AG09319 (cell line): Measurements from ENCODE around the gene RSPH1.

Experiments used
- DNase-seq: peaks from one replicate; pipeline ENCODE4 v3.0.0-alpha.2; 2010; ENCODE audit warnings: low read depth; ENCODE audit errors: extremely low read depth
- TF ChIP-seq, protein P1 (sequence below): IDR thresholded peaks from 2 replicates; pipeline ENCODE4 v1.5.1; 2011; ENCODE audit warnings: low read depth, mild to moderate bottlenecking, inconsistent platforms, low read length, moderate library complexity

Gene RSPH1

GRCh38 chr21:42520628-42521253 is 24.7 kb upstream of the RSPH1 start:
- TF ChIP-seq, protein P1, sequence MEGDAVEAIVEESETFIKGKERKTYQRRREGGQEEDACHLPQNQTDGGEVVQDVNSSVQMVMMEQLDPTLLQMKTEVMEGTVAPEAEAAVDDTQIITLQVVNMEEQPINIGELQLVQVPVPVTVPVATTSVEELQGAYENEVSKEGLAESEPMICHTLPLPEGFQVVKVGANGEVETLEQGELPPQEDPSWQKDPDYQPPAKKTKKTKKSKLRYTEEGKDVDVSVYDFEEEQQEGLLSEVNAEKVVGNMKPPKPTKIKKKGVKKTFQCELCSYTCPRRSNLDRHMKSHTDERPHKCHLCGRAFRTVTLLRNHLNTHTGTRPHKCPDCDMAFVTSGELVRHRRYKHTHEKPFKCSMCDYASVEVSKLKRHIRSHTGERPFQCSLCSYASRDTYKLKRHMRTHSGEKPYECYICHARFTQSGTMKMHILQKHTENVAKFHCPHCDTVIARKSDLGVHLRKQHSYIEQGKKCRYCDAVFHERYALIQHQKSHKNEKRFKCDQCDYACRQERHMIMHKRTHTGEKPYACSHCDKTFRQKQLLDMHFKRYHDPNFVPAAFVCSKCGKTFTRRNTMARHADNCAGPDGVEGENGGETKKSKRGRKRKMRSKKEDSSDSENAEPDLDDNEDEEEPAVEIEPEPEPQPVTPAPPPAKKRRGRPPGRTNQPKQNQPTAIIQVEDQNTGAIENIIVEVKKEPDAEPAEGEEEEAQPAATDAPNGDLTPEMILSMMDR: no peak
- DNase-seq: no peak

GRCh38 chr21:42518626-42519025 is 22.6 kb upstream of the RSPH1 start:
- DNase-seq: no peak
- TF ChIP-seq, protein P1: no peak

GRCh38 chr21:42518215-42518614 is 22.2 kb upstream of the RSPH1 start:
- TF ChIP-seq, protein P1: no peak

GRCh38 chr21:42515708-42516502 is 19.9 kb upstream of the RSPH1 start:
- DNase-seq: no peak
- TF ChIP-seq, protein P1: no peak

More at GRCh38 chr21:42518215-42518614, 22.2 kb upstream of the RSPH1 start:
- no peak for DNase-seq

DNA sequence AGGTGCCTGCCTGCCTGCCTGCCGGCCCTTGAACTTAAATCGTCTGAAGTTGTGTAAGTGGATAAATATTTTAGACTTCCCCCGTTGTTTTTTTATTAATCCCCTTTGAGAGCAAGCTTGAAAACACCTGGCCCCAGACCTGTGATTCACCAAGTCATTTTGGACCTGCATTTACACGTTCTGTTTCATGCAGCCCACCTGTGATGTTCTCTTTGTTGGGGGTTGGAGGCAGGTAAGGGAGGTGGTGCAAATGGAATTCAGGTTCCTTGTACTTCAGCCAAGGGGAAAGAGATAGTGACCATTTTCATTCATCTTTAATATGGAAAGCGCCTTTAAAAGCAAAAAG is 18.8 kb upstream of the RSPH1 start:
- DNase-seq: no peak
- TF ChIP-seq, protein P1: no peak

DNA sequence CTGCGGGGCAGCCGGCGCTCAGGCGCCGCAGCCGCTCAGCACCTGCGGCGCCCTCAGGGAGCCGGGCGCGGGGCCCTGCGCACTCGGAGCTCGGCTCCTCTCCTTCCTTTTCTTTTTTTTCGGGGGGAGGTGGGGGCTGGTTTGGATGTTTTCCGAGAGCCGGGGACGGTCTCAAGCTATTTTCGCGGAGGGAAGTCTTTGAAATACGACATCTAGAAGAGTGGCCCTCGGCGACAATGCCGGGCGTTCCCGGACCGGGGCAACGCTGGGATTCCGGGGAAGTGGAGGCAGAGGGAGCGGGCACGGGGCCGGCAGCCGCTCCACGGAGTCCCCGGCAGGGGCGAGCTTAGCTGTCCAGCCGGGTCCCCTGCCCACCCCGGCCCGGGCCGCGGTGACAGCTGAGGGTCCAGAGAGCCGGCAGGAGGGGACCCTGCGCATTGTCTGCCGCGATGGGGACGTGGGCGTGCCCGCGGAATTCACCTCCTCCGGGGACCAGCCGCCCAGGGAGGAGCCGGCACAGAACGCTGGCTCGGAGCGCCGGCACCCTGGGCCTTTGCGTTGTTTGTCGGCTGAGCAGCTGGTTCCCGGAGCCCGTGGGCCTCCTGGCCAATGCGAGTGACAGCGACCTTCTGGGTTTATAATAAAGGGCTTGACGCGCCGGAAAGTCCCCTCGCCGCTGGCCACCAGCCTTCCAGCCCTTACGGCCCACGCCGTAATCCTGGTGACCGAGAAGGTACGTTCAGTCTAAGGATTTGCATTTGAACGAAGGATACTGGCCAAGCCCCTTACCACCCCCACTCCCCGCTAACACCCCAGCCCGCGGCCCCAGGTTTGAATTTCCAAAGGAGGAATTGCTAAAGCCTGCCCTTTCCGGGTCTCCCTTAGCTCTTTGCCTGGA is 18.2 kb upstream of the RSPH1 start:
- TF ChIP-seq, protein P1: no peak

More for the DNA sequence above, 18.2 kb upstream of the RSPH1 start:
- no peak for DNase-seq
